SK-N-SH (cell line): ENCODE data around the gene KRTAP9-1. TPM values are rescaled to one million over a fixed set of nuclear protein-coding genes. Genes with fewer than 3 reads are reported as not detected.

Experiments used
- CTCF ChIA-PET: fragments of 300-600, 350-600 bp; formaldehyde crosslinking; extraction: SDS; loops from one replicate; lab custom pipeline; 2021; lab: Yijun Ruan, JAX
- POLR2A ChIA-PET: fragments of 350-600 bp; sonication (Branson Sonifier 250); formaldehyde crosslinking; extraction: SDS; loops from one replicate; lab custom pipeline; 2020; ENCODE audit warnings: antibody characterized with exemption, inconsistent platforms; lab: Yijun Ruan, JAX
- DNase-seq: peaks from one replicate; pipeline ENCODE4 v3.0.0; 2012
- H2AFZ ChIP-seq: fragments of 200-600 bp; sonication (generic); 2 replicates; pipeline ENCODE4 v1.8.1; 2016; ENCODE audit warnings: antibody characterized with exemption, mild to moderate bottlenecking, low read depth
- H3F3A ChIP-seq: fragments of 200-600 bp; sonication (generic); replicated peaks from 2 replicates; pipeline ENCODE3; 2016; ENCODE audit warnings: antibody characterized with exemption, mild to moderate bottlenecking; ENCODE audit not compliant: insufficient read depth
- H3K27ac ChIP-seq, 2 experiments: fragments of 200-500 bp in 1 of 2; fragments of 200-600 bp in 1 of 2; sonication (Bioruptor generic) in 1 of 2; sonication (generic), shearing (Covaris generic) in 1 of 2; 2 replicates each; pipeline versions ENCODE4 v1.5.1 to v1.6.1; 2014 to 2016; ENCODE audit warnings: low read depth in 2 of 2, inconsistent platforms in 1 of 2, low read length in 1 of 2, mild to moderate bottlenecking in 1 of 2, mixed read lengths in 1 of 2
- H3K27me3 ChIP-seq: fragments of 200-600 bp; sonication (generic), shearing (Covaris generic); 2 replicates; pipeline ENCODE4 v1.6.1; 2016; ENCODE audit warnings: mixed run types; ENCODE audit not compliant: insufficient read depth
- H3K36me3 ChIP-seq, 2 experiments: fragments of 200-500 bp in 1 of 2; fragments of 200-600 bp in 1 of 2; sonication (Bioruptor generic) in 1 of 2; sonication (generic) in 1 of 2; replicated peaks in 1 of 2; 2 replicates each; pipeline versions ENCODE3 to v1.5.1; 2014 to 2016; ENCODE audit warnings: low read length in 1 of 2, mild to moderate bottlenecking in 1 of 2; ENCODE audit not compliant: insufficient read depth in 2 of 2, control insufficient read depth in 1 of 2
- H3K4me1 ChIP-seq, 2 experiments: fragments of 200-500 bp in 1 of 2; fragments of 200-600 bp in 1 of 2; sonication (Bioruptor generic) in 1 of 2; sonication (generic), shearing (Covaris generic) in 1 of 2; 2 replicates each; pipeline versions ENCODE4 v1.5.1 to v1.6.1; 2014 to 2016; ENCODE audit warnings: low read depth in 1 of 2, low read length in 1 of 2, mixed run types in 1 of 2; ENCODE audit not compliant: insufficient read depth in 2 of 2, control insufficient read depth in 1 of 2
- H3K4me2 ChIP-seq: fragments of 200-600 bp; sonication (generic), shearing (Covaris generic); 2 replicates; pipeline ENCODE4 v1.6.1; 2017; ENCODE audit warnings: mixed run types
- H3K4me3 ChIP-seq, 2 experiments: fragments of 200-500 bp in 1 of 2; fragments of 200-600 bp in 1 of 2; sonication (Bioruptor generic) in 1 of 2; sonication (generic), shearing (Covaris generic) in 1 of 2; 2 replicates each; pipeline versions ENCODE4 v1.5.1 to v1.8.1; 2014 to 2016; ENCODE audit warnings: low read depth in 2 of 2, inconsistent platforms in 1 of 2, low read length in 1 of 2, mild to moderate bottlenecking in 1 of 2, mixed read lengths in 1 of 2, moderate library complexity in 1 of 2
- H3K79me2 ChIP-seq: fragments of 200-600 bp; sonication (generic); 2 replicates; pipeline ENCODE4 v1.8.1; 2017; ENCODE audit warnings: mild to moderate bottlenecking; ENCODE audit not compliant: insufficient read depth
- H3K9ac ChIP-seq: fragments of 200-600 bp; sonication (generic); 2 replicates; pipeline ENCODE4 v1.6.1; 2017; ENCODE audit warnings: mixed run types
- H3K9me2 ChIP-seq: fragments of 200-600 bp; sonication (generic); 2 replicates; pipeline ENCODE4 v1.6.1; 2017; ENCODE audit warnings: mixed run types
- H3K9me3 ChIP-seq: fragments of 200-600 bp; sonication (generic); 2 replicates; pipeline ENCODE4 v1.6.1; 2017; ENCODE audit warnings: mixed run types, mild to moderate bottlenecking, moderate library complexity
- H4K20me1 ChIP-seq: fragments of 200-600 bp; sonication (generic); 2 replicates; pipeline ENCODE4 v1.6.1; 2017; ENCODE audit warnings: mild to moderate bottlenecking, mixed run types; ENCODE audit not compliant: insufficient read depth
- FOXM1 ChIP-seq: IDR thresholded peaks from 2 replicates; pipeline ENCODE4 v1.4.0; 2012; ENCODE audit warnings: low read depth, mild to moderate bottlenecking
- IRF3 ChIP-seq: fragments of 150-350 bp; IDR thresholded peaks from 2 replicates; pipeline ENCODE4 v1.6.1; 2016; ENCODE audit warnings: mild to moderate bottlenecking, low read depth, low read length
- MXI1 ChIP-seq: IDR thresholded peaks from 2 replicates; pipeline ENCODE4 v1.6.1; 2012; ENCODE audit warnings: mild to moderate bottlenecking, low read depth, low read length, improper control_type of control experiment
- POLR2AphosphoS5 ChIP-seq: IDR thresholded peaks from 2 replicates; pipeline ENCODE4 v1.6.1; 2012; ENCODE audit warnings: low read depth, low read length
- RAD21 ChIP-seq: IDR thresholded peaks from 2 replicates; pipeline ENCODE4 v1.6.1; 2012; ENCODE audit warnings: mild to moderate bottlenecking, low read length
- REST ChIP-seq: IDR thresholded peaks from 2 replicates; pipeline ENCODE4 v1.6.1; 2012; ENCODE audit warnings: mild to moderate bottlenecking, low read depth, low read length, moderate library complexity
- TEAD4 ChIP-seq: IDR thresholded peaks from 2 replicates; pipeline ENCODE4 v1.4.0; 2012; ENCODE audit warnings: mild to moderate bottlenecking, borderline replicate concordance; ENCODE audit not compliant: insufficient read depth
- USF2 ChIP-seq: fragments of 150-350 bp; IDR thresholded peaks from 2 replicates; pipeline ENCODE4 v1.6.1; 2017; ENCODE audit warnings: antibody characterized with exemption, low read length, low read depth, borderline replicate concordance
- WGBS: methylation state at CpG from one replicate; pipeline ENCODE4 v1.1.6; 2017; ENCODE audit warnings: low lambda C conversion rate; 5-methylcytosine and 5-hydroxymethylcytosine counted together
- polyA plus RNA-seq, 3 experiments: library from polyadenylated mRNA; depleted of rRNA; stranded (reverse); fragments of >200 nt; gene quantifications; 2 replicates each; pipeline ENCODE4 v1.2.3, GENCODE V29; 2012

The KRTAP9-1 gene
- polyA plus RNA-seq, 1 of the 3 experiments (the other 2 are of a cell fraction), result not detected

- TF ChIP-seq REST (no peak), POLR2AphosphoS5 (no peak)
Observed at GRCh38 chr17:41141361-41141760, 48.3 kb upstream of the KRTAP9-1 start (continued).

GRCh38 chr17:41144846-41145245 is 44.8 kb upstream of the KRTAP9-1 start:
- H3K9me2 ChIP-seq, result no peaks in the 10 kb centered on the region
- DNase-seq, result no peak
- CTCF ChIA-PET, result no interaction called here
- 0 out of 2 replicates have a peak, but pooled peaks cover 5% of the 10 kb centered on the region for H3K9me3 ChIP-seq
- TF ChIP-seq REST (no peak), TEAD4 (no peak), RAD21 (no peak), MXI1 (no peak), FOXM1 (no peak), USF2 (no peak), IRF3 (no peak)
- H3K9ac ChIP-seq, result no peak overlapping the region
- H3K4me2 ChIP-seq, result no peak overlapping the region
- H3K4me3 ChIP-seq, result no peak overlapping the region
- no peaks in the 10 kb centered on the region for H3F3A ChIP-seq
- no peaks in the 10 kb centered on the region for H3K79me2 ChIP-seq
- 0 out of 2 replicates have a peak, but pooled peaks cover 1% of the 10 kb centered on the region for H3K27me3 ChIP-seq
- no peaks in the 10 kb centered on the region for H3K4me1 ChIP-seq
- no peak overlapping the region for H2AFZ ChIP-seq
- H3K36me3 ChIP-seq, result no peaks in the 10 kb centered on the region
- H3K27ac ChIP-seq, result no peak overlapping the region
- no peaks in the 10 kb centered on the region for H4K20me1 ChIP-seq
- POLR2A ChIA-PET, result no interaction called here
- WGBS, result 9% methylated on average over 1 of the region's 1 CpG
